HG03060 (cell line): ENCODE data around the gene PARD6G.
"Not testable (repeated sequence)": the region's sequence is repeated elsewhere in the genome, so short reads cannot be mapped to it uniquely, and the experiment has no call there.

ENCODE experiments used
- ATAC-seq: cut with Tn5 transposase; IDR thresholded peaks from one replicate; pipeline ENCODE4 v1.9.1; 2021; ENCODE audit warnings: low read depth, moderate number of reproducible peaks; ENCODE audit not compliant: unreplicated experiment

The PARD6G gene

GRCh38 chr18:80247393-80247841 lies at the start of gene PARD6G:
Gene PARD6G, minus strand, starts transcription at chr18:80247514. Its CDS starts 166 bp downstream, at chr18:80247348.
- no peak for ATAC-seq

- ATAC-seq, result not testable (repeated sequence)
Measured at GRCh38 chr18:80262241-80263033, 15.1 kb upstream of the PARD6G start.

DNA sequence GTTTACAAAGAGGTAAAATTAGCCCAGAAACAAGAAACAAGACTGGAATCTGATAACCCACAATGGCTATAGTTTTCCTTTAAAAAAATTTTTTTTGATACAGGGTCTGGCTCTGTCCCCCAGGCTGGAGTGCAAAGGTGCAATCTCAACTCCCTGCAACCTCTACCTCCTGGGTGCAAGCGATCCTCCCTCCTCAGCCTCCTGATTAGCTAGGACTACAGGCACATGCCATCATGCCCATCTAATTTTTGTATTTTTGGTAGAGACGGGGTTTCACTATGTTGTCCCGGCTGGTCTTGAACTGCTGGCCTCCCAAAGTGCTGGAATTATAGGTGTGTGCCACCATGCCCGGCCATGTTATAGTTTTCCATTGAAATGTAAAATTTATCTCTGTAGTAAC lies 12.3 kb upstream of the PARD6G start:
- no peak for ATAC-seq

GRCh38 chr18:80258640-80259039 lies 11.3 kb upstream of the PARD6G start:
- no peak for ATAC-seq

GRCh38 chr18:80257579-80258543 lies 10.5 kb upstream of the PARD6G start:
- not testable (repeated sequence) for ATAC-seq

- no peak for ATAC-seq
Measured at GRCh38 chr18:80254971-80255500, 7.7 kb upstream of the PARD6G start.

DNA sequence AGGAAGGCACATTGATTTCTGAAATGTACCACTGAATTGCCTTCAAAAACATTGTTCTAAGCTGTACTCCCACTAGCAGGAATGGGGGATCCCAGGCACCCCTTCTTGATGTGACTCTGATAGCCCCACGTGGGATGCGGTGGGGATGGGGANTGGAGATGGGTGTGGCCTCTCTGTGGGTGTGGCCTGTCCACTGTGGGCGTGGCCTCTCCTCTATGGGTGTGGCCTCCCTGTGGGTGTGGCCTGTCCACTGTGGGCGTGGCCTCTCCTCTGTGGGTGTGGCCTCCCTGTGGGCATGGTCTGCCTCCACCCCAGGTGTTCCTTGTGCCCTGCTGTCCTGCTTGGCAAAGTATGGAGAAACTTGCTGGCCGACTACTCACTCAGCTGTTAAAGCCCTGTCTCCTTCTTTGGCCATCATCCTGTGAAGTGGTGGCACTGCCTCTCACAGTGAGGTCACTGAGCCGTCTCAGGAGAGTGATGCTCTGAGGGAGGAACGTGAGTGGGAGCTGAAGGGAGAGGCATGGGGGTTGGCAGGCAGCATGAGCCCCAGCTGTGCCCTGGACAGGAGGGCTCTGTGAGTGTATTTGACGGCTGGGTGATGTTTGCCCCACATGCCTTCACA lies 6.7 kb upstream of the PARD6G start:
- ATAC-seq, result no peak

GRCh38 chr18:80253236-80253635 lies 5.9 kb upstream of the PARD6G start:
- no peak for ATAC-seq

- no peak for ATAC-seq
Measured at GRCh38 chr18:80252136-80252535, 4.8 kb upstream of the PARD6G start.

- no peak for ATAC-seq
Measured at GRCh38 chr18:80251700-80252099, 4.4 kb upstream of the PARD6G start.

- ATAC-seq, result no peak
Measured at GRCh38 chr18:80250740-80251364, 3.5 kb upstream of the PARD6G start.

- ATAC-seq, result no peak
Measured at GRCh38 chr18:80249217-80250093, 2.1 kb upstream of the PARD6G start.

DNA sequence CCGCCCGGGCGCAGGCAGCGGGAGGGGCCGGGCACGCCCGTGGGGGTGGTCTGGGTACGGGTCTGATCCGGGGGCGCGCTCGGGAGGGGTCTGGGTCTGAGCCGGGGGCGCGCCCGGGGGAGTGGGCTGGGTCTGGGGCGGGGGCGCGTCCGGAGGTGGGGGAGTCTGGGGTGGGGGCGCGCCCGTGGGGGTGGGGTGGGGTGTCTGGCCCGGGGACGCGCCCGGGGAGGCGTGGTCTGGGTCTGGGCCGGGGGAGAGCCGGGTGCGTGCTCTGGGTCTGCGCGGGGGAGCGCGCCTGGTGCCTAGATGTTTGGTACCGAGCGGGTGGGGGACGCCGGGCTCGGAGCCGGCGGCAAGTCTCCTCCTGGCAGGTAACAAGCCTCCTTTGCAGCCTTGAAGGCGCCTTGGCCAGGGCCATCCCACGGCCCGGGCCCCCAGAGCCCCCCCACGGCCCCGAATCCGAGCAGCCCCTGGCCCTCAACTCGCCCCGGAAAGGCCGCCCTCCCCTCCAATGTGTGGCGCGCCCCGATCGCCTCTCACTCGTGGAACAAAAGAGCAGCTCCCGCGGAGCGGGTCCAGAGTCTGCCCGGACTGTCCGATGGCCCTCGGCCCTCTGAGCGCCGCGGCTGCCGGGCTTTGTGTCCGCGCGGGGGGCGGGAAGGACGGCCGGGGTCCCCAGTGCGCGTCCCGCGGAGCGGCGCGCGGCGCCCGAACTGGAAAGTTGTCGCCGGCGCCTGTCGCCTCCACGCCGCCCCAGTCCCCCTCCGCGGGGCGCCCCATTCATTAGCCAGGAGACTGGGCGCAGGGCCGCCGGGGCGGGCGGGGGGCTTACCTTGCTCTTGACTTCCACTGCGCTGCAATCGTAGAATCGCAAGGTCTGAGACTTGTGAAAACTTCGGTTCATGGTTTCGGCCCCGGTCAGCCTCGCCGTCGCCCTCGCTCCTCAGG lies 595 bp downstream of the PARD6G start:
- no peak for ATAC-seq

DNA sequence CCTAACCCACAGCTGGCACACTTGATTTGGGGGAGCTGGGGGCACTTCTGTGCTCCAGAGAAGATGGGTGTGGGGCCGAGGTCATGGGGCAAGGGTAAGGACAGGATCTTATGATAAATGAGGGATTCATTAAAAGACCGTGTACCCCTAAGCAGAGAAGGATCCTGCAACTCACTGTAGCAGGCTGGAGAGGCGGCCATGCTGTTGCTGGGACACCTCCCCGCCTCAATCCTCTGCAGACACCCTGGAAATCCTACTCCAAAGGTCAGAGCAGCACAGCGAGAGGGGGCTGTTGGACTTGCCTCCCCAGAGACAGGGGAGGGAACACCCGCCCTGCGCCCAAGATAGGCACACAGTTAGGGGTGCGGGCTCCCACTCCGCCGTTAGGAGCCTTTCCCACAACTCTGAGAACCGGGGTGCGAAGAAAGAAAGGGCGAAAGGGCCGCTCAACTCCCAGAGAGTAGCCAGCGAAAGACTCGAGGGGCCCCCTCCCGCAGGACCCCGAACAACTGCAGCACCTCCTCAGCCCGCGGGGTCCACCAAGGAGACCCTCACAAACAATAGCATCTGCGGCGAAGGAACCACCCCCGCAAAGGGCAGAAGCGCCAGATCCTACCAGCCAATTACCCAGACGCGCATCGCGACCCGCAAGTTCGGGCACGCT lies 1.4 kb downstream of the PARD6G start:
- ATAC-seq, result no peak

DNA sequence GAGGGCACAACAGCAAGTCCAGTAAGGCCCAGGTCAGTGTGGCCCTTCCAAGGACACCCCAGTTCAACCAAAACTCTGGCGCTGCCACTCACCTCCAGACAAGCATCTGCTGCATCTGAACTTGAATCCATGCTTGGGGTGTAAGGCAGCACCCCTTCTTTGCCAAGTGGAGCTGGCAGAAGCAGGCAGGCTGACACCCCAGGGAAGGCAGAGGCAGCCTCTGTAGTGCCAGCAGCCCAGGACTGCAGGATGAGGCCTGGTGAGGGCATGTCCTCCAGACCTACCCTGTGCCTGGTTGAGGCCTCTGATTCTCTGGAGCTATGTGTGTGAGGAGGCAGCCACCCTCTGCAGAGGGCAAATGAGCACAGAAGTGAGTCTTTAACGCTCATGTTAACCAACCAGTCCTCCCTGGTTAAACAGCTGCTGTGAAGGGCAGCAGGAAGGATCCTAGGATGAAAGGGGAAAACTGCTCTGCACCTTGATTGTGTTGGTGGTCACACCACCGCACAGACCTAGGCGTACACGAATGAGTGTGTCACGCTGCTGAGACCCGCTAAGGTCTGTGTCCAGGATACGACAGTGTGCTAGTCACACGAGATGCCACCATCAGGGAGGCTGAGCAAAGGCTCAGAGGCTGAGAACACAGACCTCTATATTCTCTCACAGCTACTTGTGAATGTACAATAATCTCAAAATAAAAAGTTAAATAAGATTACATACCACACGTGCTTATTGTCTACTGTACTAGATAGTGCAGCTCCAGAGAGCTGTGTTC lies 2.2 kb downstream of the PARD6G start:
- no peak for ATAC-seq

DNA sequence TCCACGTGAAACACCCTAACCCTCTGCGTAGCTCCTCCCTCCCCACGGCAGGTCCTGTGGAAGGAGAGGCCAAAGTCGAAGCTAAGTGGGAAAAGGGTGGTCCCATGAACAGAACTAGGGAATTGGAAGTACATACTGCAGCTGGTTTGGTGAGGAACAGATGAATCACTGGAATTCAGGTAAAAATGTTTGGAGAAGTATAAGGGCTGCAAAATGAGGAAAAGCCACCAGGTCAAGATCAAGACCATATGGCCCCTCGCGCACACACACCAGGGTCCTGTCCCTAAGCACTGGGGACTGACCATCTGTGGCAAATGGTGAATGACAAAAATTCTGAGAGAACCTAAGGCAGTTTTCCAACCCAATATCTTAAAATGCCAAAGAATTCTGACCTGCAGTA lies 3.1 kb downstream of the PARD6G start:
- no peak for ATAC-seq

DNA sequence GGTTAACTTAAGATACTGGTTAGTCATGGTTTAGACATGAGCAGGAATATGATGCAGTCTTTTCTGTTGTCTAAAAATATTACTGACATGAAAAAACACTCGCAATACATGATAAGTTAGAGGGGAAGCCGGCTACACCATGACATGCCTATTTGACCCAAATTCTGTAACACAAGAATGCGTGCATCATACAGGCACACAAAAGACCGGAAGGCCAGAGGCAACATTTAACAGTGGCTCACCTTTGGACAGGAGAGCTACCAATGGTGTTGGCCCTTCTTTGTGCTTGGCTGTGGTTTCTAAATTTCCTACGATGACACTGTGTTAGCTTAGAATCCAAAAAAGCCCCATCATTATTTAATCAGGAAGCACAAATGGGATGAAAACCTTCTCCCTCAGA lies 4.1 kb downstream of the PARD6G start:
- no peak for ATAC-seq
